TTC549 (cell line): Measurements from ENCODE around the gene FABP7.

Source experiments
- FAIRE-seq: peaks from 2 replicates; lab custom pipeline; 2012; peaks lifted over from hg19 to GRCh38; lab: Jason Lieb, UNC

FABP7 gene

GRCh38 chr6:122799140-122799745 is 19.7 kb downstream of the FABP7 start:
- no peak for FAIRE-seq

DNA sequence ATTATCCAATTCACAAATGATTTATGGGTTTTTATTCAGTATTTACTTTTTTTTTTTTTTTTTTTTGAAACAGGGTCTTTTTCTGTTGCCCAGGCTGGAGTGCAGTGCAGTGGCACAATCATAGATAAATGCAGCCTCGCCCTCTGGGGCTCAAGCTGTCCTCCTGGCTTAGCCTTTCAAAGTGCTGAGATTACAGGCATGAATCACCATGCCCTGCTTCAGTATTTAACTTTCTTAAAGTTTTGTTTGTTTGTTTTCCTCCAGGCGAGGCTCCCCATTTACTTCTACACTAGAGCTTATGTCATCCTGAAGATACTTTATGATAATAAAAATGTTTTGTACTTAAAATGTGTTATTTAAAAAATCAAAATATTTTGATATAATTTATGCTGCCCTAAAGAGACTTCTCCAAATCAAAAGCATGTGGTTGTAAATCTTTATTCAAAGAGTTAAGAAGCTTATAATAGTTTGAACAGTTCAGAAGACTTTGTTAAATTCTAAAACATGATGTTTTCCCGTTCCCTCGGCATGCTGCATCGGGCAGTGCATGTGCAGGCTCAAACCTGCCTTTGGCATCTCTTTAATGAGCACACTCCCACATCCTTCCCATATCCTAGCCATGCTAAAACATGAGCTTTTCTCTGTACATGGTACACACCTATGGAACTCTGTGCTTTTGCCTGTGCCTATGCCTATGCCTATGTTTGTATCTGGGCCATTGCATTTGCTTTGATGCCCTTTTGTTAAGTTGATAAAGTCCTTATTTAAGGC is 20.6 kb downstream of the FABP7 start:
- no peak for FAIRE-seq

- FAIRE-seq: no peak
Observed at GRCh38 chr6:122800906-122801305, 21.4 kb downstream of the FABP7 start.

DNA sequence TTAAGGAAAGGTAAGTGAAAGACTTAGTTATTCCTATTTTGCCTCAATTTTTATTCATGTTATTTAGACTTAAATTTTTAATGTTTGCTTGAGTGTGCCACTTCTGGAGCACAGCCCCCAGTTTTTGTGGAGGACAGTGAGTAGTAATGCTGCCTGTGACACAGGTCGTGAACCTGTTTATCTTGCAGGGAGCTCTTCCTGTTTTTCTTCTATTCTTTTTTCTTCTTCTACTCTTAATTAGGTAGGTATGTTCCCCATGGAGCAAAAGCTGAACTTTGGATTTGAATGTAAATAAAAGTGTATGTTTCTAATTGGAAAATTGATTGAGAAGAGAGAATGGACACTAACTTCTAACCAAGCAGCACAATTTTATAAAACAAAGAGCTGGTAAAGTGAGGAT is 21.9 kb downstream of the FABP7 start:
- no peak for FAIRE-seq

- FAIRE-seq: no peak
Observed at GRCh38 chr6:122803171-122803661, 23.7 kb downstream of the FABP7 start.

DNA sequence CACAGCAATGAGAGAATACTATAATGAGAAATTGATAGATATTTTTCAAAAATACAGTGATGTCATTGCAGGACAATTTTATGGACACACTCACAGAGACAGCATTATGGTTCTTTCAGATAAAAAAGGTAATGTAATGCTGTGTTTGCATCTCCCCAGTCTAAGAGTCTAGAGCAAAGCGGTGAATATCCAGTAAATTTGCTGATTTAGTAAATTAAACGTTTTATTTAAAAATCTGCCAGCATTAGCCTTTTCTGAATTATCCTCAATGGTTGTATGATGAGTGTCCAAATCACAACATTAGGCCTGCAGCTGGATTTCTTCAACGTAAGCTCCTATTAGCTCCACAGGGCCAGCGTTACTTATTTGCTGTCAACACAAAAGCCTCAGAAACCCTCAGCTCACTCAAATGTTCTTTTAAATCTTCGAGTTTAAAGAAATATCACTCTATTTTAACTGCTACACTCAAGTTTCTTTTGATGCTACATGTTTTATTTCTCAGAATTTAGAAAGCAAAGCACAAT is 25.5 kb downstream of the FABP7 start:
- no peak for FAIRE-seq

DNA sequence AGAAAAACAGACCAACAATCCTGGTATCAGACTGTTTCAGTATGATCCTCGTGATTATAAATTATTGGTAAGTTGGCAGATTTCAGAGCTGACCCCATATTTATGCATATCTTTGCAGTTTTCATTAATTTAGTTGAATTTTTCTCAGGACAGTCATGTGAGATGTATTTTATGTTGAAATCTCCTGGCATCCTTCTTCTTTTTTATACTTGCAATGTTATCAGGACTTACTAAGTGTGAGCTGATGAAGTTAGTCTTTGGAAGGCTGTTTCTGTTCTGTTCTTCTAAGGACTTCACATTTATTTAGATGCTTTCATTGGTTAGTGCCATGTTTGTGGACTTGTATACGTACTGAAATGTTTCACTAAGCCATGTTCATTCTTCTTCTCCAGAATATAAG is 26.8 kb downstream of the FABP7 start:
- FAIRE-seq: no peak

- no peak for FAIRE-seq
Observed at GRCh38 chr6:122808121-122808885, 28.8 kb downstream of the FABP7 start.

DNA sequence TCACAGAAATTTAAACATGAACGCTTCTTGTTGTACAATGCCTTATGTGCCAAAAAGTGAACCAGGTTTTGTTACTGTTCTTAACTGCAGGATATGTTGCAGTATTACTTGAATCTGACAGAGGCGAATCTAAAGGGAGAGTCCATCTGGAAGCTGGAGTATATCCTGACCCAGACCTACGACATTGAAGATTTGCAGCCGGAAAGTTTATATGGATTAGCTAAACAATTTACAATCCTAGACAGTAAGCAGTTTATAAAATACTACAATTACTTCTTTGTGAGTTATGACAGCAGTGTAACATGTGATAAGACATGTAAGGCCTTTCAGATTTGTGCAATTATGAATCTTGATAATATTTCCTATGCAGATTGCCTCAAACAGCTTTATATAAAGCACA is 29.5 kb downstream of the FABP7 start:
- no peak for FAIRE-seq

DNA sequence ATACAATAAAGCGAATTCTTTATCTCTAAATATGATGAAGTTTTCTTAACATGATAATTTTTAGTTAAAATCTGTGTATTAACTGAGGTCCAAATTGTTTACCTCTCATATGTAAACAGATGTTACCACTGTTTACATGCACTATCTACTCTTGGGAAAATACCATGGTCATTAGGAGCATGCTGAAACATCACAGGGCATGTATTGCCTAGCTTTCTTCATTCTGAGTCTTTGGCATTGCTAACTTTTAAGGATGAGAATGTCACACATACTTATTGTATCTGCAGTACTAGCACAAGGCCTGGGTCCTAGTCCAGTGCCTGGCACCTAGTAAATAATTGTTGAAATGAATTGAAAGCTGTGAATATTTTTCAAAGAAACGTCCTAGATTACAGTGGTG is 30.2 kb downstream of the FABP7 start:
- no peak for FAIRE-seq

GRCh38 chr6:122810189-122810588 is 30.7 kb downstream of the FABP7 start:
- FAIRE-seq: no peak

DNA sequence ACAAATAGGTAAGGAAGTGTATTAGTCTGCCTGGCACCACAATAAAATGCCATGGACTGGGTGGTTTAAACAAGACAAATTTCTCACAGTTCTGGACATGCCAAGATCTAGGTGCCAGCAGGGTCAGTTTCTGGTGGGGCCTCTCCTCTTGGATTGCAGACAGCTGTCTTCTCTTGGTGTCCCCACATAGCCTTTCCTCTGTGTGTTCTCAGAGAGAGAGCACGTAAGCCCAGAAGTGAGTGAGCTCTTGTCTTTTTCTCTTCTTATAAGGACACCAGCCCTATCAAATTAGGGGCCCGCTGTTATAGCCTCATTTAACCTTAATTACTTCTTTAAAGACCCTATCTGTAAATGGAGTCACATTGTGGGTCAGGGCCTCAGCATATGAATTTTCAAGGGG is 37.8 kb downstream of the FABP7 start:
- FAIRE-seq: no peak

GRCh38 chr6:122817766-122818165 is 38.2 kb downstream of the FABP7 start:
- FAIRE-seq: no peak

- no peak for FAIRE-seq
Observed at GRCh38 chr6:122818866-122819265, 39.4 kb downstream of the FABP7 start.

GRCh38 chr6:122821095-122821494 is 41.6 kb downstream of the FABP7 start:
- no peak for FAIRE-seq

GRCh38 chr6:122825163-122825562 is 45.6 kb downstream of the FABP7 start:
- FAIRE-seq: no peak

DNA sequence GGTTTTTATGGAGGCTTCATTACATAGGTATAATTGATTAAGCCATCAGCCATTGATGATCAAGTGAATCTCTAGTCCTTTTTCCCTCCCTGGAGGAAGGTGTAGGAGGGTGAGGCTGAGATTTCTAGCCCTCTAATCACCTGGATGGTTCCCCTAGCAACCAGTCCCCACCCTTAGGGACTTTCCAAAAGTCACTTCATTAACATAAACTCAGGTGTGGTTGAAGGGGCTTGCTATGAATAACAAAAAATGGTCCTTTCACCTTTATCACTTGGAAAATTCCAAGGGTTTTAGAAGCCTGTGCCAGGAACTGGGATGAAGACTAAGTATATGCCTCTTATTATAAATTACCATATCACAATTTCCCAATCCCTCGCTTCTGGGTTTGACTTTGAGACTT is 49.9 kb downstream of the FABP7 start:
- no peak for FAIRE-seq

GRCh38 chr6:122831511-122831910 is 52.0 kb downstream of the FABP7 start:
- FAIRE-seq: no peak

DNA sequence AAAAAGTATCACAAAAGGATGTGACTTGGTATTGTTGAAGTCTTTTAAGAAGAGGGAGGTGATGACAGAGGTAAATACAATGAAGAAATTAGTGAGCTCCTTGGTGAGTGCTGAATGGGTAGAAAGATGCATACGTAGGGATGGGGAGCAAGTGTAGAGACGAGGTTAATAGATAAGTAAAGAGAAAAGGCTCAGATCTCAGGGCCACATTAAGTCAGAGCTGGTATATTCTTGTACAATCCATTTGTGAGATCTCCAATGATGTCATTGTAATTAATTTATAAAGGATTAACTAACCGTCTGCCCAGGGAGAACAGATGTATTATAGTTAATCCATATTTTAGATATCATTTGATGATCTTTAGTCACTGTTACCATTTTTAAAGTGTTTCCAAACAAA is 52.9 kb downstream of the FABP7 start:
- no peak for FAIRE-seq

DNA sequence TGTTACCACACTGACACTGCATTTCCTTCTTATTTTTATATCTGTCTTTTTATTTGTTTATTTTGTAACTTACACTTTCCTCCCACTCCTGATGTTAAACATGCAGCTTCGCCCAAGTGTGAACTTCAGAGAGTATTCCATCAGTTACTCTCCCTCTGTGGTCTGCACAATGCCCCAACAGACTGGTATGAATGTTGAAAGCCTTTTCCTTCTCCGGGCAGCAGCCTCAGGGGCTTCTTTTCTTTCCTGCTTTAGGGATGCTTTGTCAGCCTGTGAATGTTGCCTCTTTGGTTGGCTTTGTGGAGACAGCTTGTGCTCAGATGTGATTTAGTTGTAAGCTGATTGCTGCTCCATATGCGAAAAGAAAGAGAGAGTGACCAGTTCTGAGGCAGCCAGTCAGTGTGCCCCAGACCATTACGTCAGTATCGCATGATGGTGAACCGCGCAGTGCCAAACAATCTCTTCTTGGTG is 53.5 kb downstream of the FABP7 start:
- no peak for FAIRE-seq
